SK-N-SH (cell line): ENCODE data around the gene TSPAN4. TPM values are rescaled to one million over a fixed set of nuclear protein-coding genes. Genes with fewer than 3 reads are reported as not detected.
A peak's percentile ranks its signal among the peaks of the same experiment; 100 is the strongest.

ENCODE experiments used
- CTCF ChIA-PET: fragments of 300-600, 350-600 bp; formaldehyde crosslinking; extraction: SDS; loops from one replicate; lab custom pipeline; 2021; lab: Yijun Ruan, JAX
- POLR2A ChIA-PET: fragments of 350-600 bp; sonication (Branson Sonifier 250); formaldehyde crosslinking; extraction: SDS; loops from one replicate; lab custom pipeline; 2020; ENCODE audit warnings: antibody characterized with exemption, inconsistent platforms; lab: Yijun Ruan, JAX
- DNase-seq: peaks from one replicate; pipeline ENCODE4 v3.0.0; 2012
- H2AFZ ChIP-seq: fragments of 200-600 bp; sonication (generic); 2 replicates; pipeline ENCODE4 v1.8.1; 2016; ENCODE audit warnings: antibody characterized with exemption, mild to moderate bottlenecking, low read depth
- H3F3A ChIP-seq: fragments of 200-600 bp; sonication (generic); replicated peaks from 2 replicates; pipeline ENCODE3; 2016; ENCODE audit warnings: antibody characterized with exemption, mild to moderate bottlenecking; ENCODE audit not compliant: insufficient read depth
- H3K27ac ChIP-seq, 2 experiments: fragments of 200-500 bp in 1 of 2; fragments of 200-600 bp in 1 of 2; sonication (Bioruptor generic) in 1 of 2; sonication (generic), shearing (Covaris generic) in 1 of 2; 2 replicates each; pipeline versions ENCODE4 v1.5.1 to v1.6.1; 2014 to 2016; ENCODE audit warnings: low read depth in 2 of 2, inconsistent platforms in 1 of 2, low read length in 1 of 2, mild to moderate bottlenecking in 1 of 2, mixed read lengths in 1 of 2
- H3K27me3 ChIP-seq: fragments of 200-600 bp; sonication (generic), shearing (Covaris generic); 2 replicates; pipeline ENCODE4 v1.6.1; 2016; ENCODE audit warnings: mixed run types; ENCODE audit not compliant: insufficient read depth
- H3K36me3 ChIP-seq, 2 experiments: fragments of 200-500 bp in 1 of 2; fragments of 200-600 bp in 1 of 2; sonication (Bioruptor generic) in 1 of 2; sonication (generic) in 1 of 2; replicated peaks in 1 of 2; 2 replicates each; pipeline versions ENCODE3 to v1.5.1; 2014 to 2016; ENCODE audit warnings: low read length in 1 of 2, mild to moderate bottlenecking in 1 of 2; ENCODE audit not compliant: insufficient read depth in 2 of 2, control insufficient read depth in 1 of 2
- H3K4me1 ChIP-seq, 2 experiments: fragments of 200-500 bp in 1 of 2; fragments of 200-600 bp in 1 of 2; sonication (Bioruptor generic) in 1 of 2; sonication (generic), shearing (Covaris generic) in 1 of 2; 2 replicates each; pipeline versions ENCODE4 v1.5.1 to v1.6.1; 2014 to 2016; ENCODE audit warnings: low read depth in 1 of 2, low read length in 1 of 2, mixed run types in 1 of 2; ENCODE audit not compliant: insufficient read depth in 2 of 2, control insufficient read depth in 1 of 2
- H3K4me2 ChIP-seq: fragments of 200-600 bp; sonication (generic), shearing (Covaris generic); 2 replicates; pipeline ENCODE4 v1.6.1; 2017; ENCODE audit warnings: mixed run types
- H3K4me3 ChIP-seq, 2 experiments: fragments of 200-500 bp in 1 of 2; fragments of 200-600 bp in 1 of 2; sonication (Bioruptor generic) in 1 of 2; sonication (generic), shearing (Covaris generic) in 1 of 2; 2 replicates each; pipeline versions ENCODE4 v1.5.1 to v1.8.1; 2014 to 2016; ENCODE audit warnings: low read depth in 2 of 2, inconsistent platforms in 1 of 2, low read length in 1 of 2, mild to moderate bottlenecking in 1 of 2, mixed read lengths in 1 of 2, moderate library complexity in 1 of 2
- H3K79me2 ChIP-seq: fragments of 200-600 bp; sonication (generic); 2 replicates; pipeline ENCODE4 v1.8.1; 2017; ENCODE audit warnings: mild to moderate bottlenecking; ENCODE audit not compliant: insufficient read depth
- H3K9ac ChIP-seq: fragments of 200-600 bp; sonication (generic); 2 replicates; pipeline ENCODE4 v1.6.1; 2017; ENCODE audit warnings: mixed run types
- H3K9me2 ChIP-seq: fragments of 200-600 bp; sonication (generic); 2 replicates; pipeline ENCODE4 v1.6.1; 2017; ENCODE audit warnings: mixed run types
- H3K9me3 ChIP-seq: fragments of 200-600 bp; sonication (generic); 2 replicates; pipeline ENCODE4 v1.6.1; 2017; ENCODE audit warnings: mixed run types, mild to moderate bottlenecking, moderate library complexity
- H4K20me1 ChIP-seq: fragments of 200-600 bp; sonication (generic); 2 replicates; pipeline ENCODE4 v1.6.1; 2017; ENCODE audit warnings: mild to moderate bottlenecking, mixed run types; ENCODE audit not compliant: insufficient read depth
- EP300 ChIP-seq, 2 experiments: IDR thresholded peaks; 2 replicates each; pipeline versions ENCODE4 v1.4.0 to v1.6.1; 2012; ENCODE audit warnings: borderline replicate concordance in 1 of 2, low read depth in 1 of 2, low read length in 1 of 2
- GATA2 ChIP-seq: sonication (generic); formaldehyde crosslinking; IDR thresholded peaks from 2 replicates; pipeline ENCODE4 v1.5.0; 2020; ENCODE audit warnings: mild to moderate bottlenecking, missing genetic modification reagents
- IRF3 ChIP-seq: fragments of 150-350 bp; IDR thresholded peaks from 2 replicates; pipeline ENCODE4 v1.6.1; 2016; ENCODE audit warnings: mild to moderate bottlenecking, low read depth, low read length
- WGBS: methylation state at CpG from one replicate; pipeline ENCODE4 v1.1.6; 2017; ENCODE audit warnings: low lambda C conversion rate; 5-methylcytosine and 5-hydroxymethylcytosine counted together
- polyA plus RNA-seq, 3 experiments: library from polyadenylated mRNA; depleted of rRNA; stranded (reverse); fragments of >200 nt; gene quantifications; 2 replicates each; pipeline ENCODE4 v1.2.3, GENCODE V29; 2012
- TF ChIP-seq, protein P1 (sequence below): IDR thresholded peaks from 2 replicates; pipeline ENCODE4 v1.4.0; 2012; ENCODE audit warnings: low read depth, borderline replicate concordance
- TF ChIP-seq, protein P2 (sequence below): fragments of 200-600 bp; sonication (generic); IDR thresholded peaks from 2 replicates; pipeline ENCODE4 v1.6.1; 2017; ENCODE audit warnings: antibody characterized with exemption, mild to moderate bottlenecking, moderate library complexity

Gene TSPAN4
- polyA plus RNA-seq, 1 of the 3 experiments (the other 2 are of a cell fraction), result 226 TPM

GRCh38 chr11:829847-830294 lies 12.8 kb upstream of the TSPAN4 start:
- Histone ChIP-seq H3F3A (peaks cover 11% of the 10 kb centered on the region), H3K9ac (no peak overlapping the region), H3K4me2 (peak overlapping the region; percentile 100), H3K9me3 (no peaks in the 10 kb centered on the region), H3K27ac (no peak overlapping the region), H3K4me3 (peak overlapping the region in 1 of 2 experiments; percentile 10; a peak in 1 of 4 replicates), H3K36me3 (peaks cover 0 to 8% of the 10 kb centered on the region in 2 experiments), H3K27me3 (no peaks in the 10 kb centered on the region), H3K9me2 (no peaks in the 10 kb centered on the region), H3K79me2 (peaks cover 37% of the 10 kb centered on the region), H3K4me1 (peaks cover 14 to 35% of the 10 kb centered on the region in 2 experiments; a peak in 2 of 4 replicates), H2AFZ (no peak overlapping the region), H4K20me1 (peaks cover 11% of the 10 kb centered on the region)
- TF ChIP-seq, protein P1, sequence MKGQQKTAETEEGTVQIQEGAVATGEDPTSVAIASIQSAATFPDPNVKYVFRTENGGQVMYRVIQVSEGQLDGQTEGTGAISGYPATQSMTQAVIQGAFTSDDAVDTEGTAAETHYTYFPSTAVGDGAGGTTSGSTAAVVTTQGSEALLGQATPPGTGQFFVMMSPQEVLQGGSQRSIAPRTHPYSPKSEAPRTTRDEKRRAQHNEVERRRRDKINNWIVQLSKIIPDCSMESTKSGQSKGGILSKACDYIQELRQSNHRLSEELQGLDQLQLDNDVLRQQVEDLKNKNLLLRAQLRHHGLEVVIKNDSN, result no peak
- TF ChIP-seq GATA2 (CRISPR knock-in tag) (no peak), EP300 (IDR thresholded peaks at IDR 0.05; ENCODE audit: borderline replicate concordance in 1 of 2, low read depth in 1 of 2, low read length in 1 of 2) (no peak), IRF3 (no peak)
- 78% methylated on average over 22 of the region's 39 CpGs for WGBS
- DNase-seq, result no peak
- POLR2A ChIA-PET, result interaction anchor here (1.2 to 2.2 kb wide), 2 partner anchors 11 to 13 kb away, joined by 5 to 9 read pairs; partner anchors contain the start of genes PNPLA2, POLR2L and TSPAN4
- CTCF ChIA-PET, result interaction anchor here (0.9 to 1.2 kb wide), 3 partner anchors 9 to 21 kb away, joined by 3 to 4 read pairs (median 3); partner anchors contain the start of gene RPLP2

DNA sequence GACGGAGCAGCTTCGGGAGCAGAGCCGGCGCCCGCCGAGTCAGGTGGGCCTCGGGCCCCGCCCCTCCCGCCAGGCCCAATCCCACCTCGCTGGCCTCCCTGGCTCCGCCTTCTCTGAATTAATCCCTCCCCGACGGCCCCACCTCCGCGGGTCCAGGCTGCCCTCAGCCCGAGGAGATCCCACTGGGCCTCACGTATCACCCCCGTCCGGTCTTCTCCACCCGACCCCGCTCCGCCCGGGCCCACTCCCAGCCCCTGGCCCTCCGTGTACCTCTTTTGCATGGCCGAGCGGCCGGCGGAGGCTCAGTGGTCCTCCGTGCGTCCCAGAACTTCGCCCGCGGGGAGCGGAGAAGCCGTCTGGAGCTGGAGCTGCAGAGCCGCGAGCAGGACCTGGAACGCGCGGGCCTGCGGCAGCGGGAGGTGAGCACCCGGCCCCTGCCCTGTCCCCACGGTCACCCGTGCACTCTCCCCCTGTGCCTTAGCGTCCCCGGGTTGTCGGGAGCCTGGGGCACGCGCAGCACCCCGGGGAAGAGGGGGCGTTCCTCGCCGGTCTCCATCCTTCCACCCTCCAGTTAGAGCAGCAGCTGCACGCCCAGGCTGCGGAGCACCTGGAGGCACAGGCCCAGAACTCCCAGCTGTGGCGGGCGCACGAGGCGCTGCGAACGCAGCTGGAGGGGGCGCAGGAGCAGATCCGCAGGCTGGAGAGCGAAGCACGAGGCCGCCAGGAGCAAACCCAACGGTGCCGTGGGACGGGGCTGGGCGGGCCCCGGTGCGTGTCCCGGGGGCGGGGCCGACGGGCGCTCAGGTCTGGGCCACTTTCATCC lies 12.1 kb upstream of the TSPAN4 start:
- H3K27ac ChIP-seq, result no peak overlapping the region
- peak; percentile 85 for DNase-seq
- H3K9ac ChIP-seq, result no peak overlapping the region
- TF ChIP-seq, protein P1, result peak; percentile 30; the same call in 1 of the 2 replicates
- TF ChIP-seq, protein P2, sequence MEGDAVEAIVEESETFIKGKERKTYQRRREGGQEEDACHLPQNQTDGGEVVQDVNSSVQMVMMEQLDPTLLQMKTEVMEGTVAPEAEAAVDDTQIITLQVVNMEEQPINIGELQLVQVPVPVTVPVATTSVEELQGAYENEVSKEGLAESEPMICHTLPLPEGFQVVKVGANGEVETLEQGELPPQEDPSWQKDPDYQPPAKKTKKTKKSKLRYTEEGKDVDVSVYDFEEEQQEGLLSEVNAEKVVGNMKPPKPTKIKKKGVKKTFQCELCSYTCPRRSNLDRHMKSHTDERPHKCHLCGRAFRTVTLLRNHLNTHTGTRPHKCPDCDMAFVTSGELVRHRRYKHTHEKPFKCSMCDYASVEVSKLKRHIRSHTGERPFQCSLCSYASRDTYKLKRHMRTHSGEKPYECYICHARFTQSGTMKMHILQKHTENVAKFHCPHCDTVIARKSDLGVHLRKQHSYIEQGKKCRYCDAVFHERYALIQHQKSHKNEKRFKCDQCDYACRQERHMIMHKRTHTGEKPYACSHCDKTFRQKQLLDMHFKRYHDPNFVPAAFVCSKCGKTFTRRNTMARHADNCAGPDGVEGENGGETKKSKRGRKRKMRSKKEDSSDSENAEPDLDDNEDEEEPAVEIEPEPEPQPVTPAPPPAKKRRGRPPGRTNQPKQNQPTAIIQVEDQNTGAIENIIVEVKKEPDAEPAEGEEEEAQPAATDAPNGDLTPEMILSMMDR, result no peak
- TF ChIP-seq, all 33 proteins: peak for 1
- WGBS, result 71% methylated on average over 54 of the region's 78 CpGs
- H4K20me1 ChIP-seq, result peaks cover 15% of the 10 kb centered on the region
- H3K4me3 ChIP-seq, result peak overlapping the region in 1 of 2 experiments; percentile 21; a peak in 1 of 4 replicates
- H3K36me3 ChIP-seq, result peaks cover 0 to 2% of the 10 kb centered on the region in 2 experiments
- ChIA-PET POLR2A (interaction anchor here (1.2 to 2.2 kb wide), 3 partner anchors 10 to 12 kb away, joined by 5 to 9 read pairs (median 6); partner anchors contain the start of genes PNPLA2, POLR2L and TSPAN4), CTCF (interaction anchor here (0.9 to 2.3 kb wide), 5 partner anchors 10 to 28 kb away, joined by 3 to 9 read pairs (median 3); partner anchors contain the start of genes PNPLA2 and RPLP2)
- H3K4me1 ChIP-seq, result peaks cover 14 to 37% of the 10 kb centered on the region in 2 experiments; a peak in 2 of 4 replicates
- peaks cover 15% of the 10 kb centered on the region for H3F3A ChIP-seq
- no peaks in the 10 kb centered on the region for H3K27me3 ChIP-seq
- peak overlapping the region; percentile 100 for H3K4me2 ChIP-seq
- H3K79me2 ChIP-seq, result peaks cover 42% of the 10 kb centered on the region
- H3K9me2 ChIP-seq, result no peaks in the 10 kb centered on the region
- no peak overlapping the region for H2AFZ ChIP-seq
- no peaks in the 10 kb centered on the region for H3K9me3 ChIP-seq
